Endothelial cell of umbilical vein (primary cell): Measurements from ENCODE around the gene FGA. TPM values are rescaled to one million over a fixed set of nuclear protein-coding genes. Genes with fewer than 3 reads are reported as not detected.

Experiments used
- BruUV-seq: library from RNA; stranded (reverse); fragments of 400-500 nt; replicated peaks from 2 replicates; lab custom pipeline; 2021; lab: Mats Ljungman, UMichigan
- CTCF ChIA-PET: fragments of 300-600, 350-600 bp; sonication (Branson Sonifier 250); formaldehyde crosslinking; loops from one replicate; lab custom pipeline; 2021; ENCODE audit warnings: antibody characterized with exemption, inconsistent platforms; lab: Charles Lee
- POLR2A ChIA-PET: fragments of 300-600, 350-600 bp; sonication (Branson Sonifier 250); formaldehyde crosslinking; loops from one replicate; lab custom pipeline; 2021; ENCODE audit warnings: antibody characterized with exemption, inconsistent platforms; lab: Charles Lee
- DNase-seq: peaks from one replicate; pipeline ENCODE4 v3.0.0-alpha.2; 2011; ENCODE audit warnings: low read depth, low spot score
- FAIRE-seq: peaks from 2 replicates; lab custom pipeline; 2011; peaks lifted over from hg19 to GRCh38; lab: Jason Lieb, UNC
- H2AFZ ChIP-seq: 2 replicates; pipeline ENCODE4 v1.6.0; 2012; ENCODE audit warnings: low read depth, low read length, control low read depth, inconsistent platforms
- H3K27ac ChIP-seq: 2 replicates; pipeline ENCODE4 v1.5.1; 2011; ENCODE audit warnings: low read depth, mild to moderate bottlenecking, control low read depth, low read length, moderate library complexity; ENCODE audit not compliant: insufficient read depth
- H3K27me3 ChIP-seq, 2 experiments: 2 replicates each; pipeline versions ENCODE4 v1.6.0 to v1.6.1; 2011; ENCODE audit warnings: low read length in 2 of 2, mixed read lengths in 1 of 2; ENCODE audit not compliant: control insufficient read depth in 2 of 2, insufficient read depth in 2 of 2
- H3K36me3 ChIP-seq, 2 experiments: 2 replicates in 1 of 2; 3 replicates in 1 of 2; pipeline ENCODE4 v1.5.1; 2011; ENCODE audit warnings: low read length in 2 of 2, mild to moderate bottlenecking in 1 of 2, moderate library complexity in 1 of 2; ENCODE audit not compliant: control insufficient read depth in 2 of 2, insufficient read depth in 2 of 2; ENCODE audit errors: extremely low read depth in 1 of 2
- H3K4me1 ChIP-seq: 3 replicates; pipeline ENCODE4 v1.5.1; 2011; ENCODE audit warnings: mild to moderate bottlenecking, low read length; ENCODE audit not compliant: control insufficient read depth, insufficient read depth; ENCODE audit errors: extremely low read depth
- H3K4me2 ChIP-seq: 2 replicates; pipeline ENCODE4 v1.6.1; 2011; ENCODE audit warnings: low read length, control low read depth, mixed read lengths; ENCODE audit not compliant: insufficient read depth
- H3K4me3 ChIP-seq, 3 experiments: fragments of 200-600 bp in 1 of 3; sonication (generic), shearing (Covaris generic) in 1 of 3; replicated peaks in 1 of 3; 2 replicates each; pipeline ENCODE4 v1.5.1; 2011 to 2016; ENCODE audit warnings: control low read depth in 3 of 3, low read length in 3 of 3, mild to moderate bottlenecking in 2 of 3, inconsistent platforms in 1 of 3, low read depth in 1 of 3, moderate library complexity in 1 of 3; ENCODE audit not compliant: insufficient read depth in 1 of 3
- H3K79me2 ChIP-seq: 2 replicates; pipeline ENCODE4 v1.6.0; 2012; ENCODE audit warnings: low read length, inconsistent platforms; ENCODE audit not compliant: control insufficient read depth, insufficient read depth
- H3K9ac ChIP-seq: replicated peaks from 2 replicates; pipeline ENCODE3; 2011; ENCODE audit warnings: low read length, control low read depth; ENCODE audit not compliant: insufficient read depth; ENCODE audit errors: extremely low read depth
- H3K9me1 ChIP-seq: replicated peaks from 3 replicates; pipeline ENCODE4 v1.6.0; 2011; ENCODE audit warnings: mild to moderate bottlenecking, low read length; ENCODE audit not compliant: control insufficient read depth, insufficient read depth; ENCODE audit errors: extremely low read depth
- H3K9me3 ChIP-seq: replicated peaks from 2 replicates; pipeline ENCODE4 v1.5.1; 2012; ENCODE audit warnings: low read length, inconsistent platforms; ENCODE audit not compliant: control insufficient read depth, insufficient read depth
- H4K20me1 ChIP-seq: replicated peaks from 2 replicates; pipeline ENCODE3; 2011; ENCODE audit warnings: mild to moderate bottlenecking, low read length; ENCODE audit not compliant: control insufficient read depth, insufficient read depth; ENCODE audit errors: extremely low read depth
- CTCF ChIP-seq, 2 donors: IDR thresholded peaks; 1 replicate in 1 of 2; 2 replicates in 1 of 2; pipeline ENCODE4 v1.5.1; 2011; ENCODE audit warnings: low read length in 2 of 2, mild to moderate bottlenecking in 2 of 2, moderate library complexity in 2 of 2, control low read depth in 1 of 2, inconsistent platforms in 1 of 2, low read depth in 1 of 2; ENCODE audit not compliant: insufficient read depth in 1 of 2; ENCODE audit errors: extremely low read depth in 1 of 2
- EZH2 ChIP-seq: IDR thresholded peaks from 2 replicates; pipeline ENCODE4 v1.6.1; 2012; ENCODE audit warnings: borderline replicate concordance, low read depth, mild to moderate bottlenecking, moderate library complexity, low read length, inconsistent platforms; ENCODE audit not compliant: severe bottlenecking
- FOS ChIP-seq: IDR thresholded peaks from 2 replicates; pipeline ENCODE4 v1.6.1; 2011; ENCODE audit warnings: mild to moderate bottlenecking, low read length, moderate library complexity, borderline replicate concordance; ENCODE audit not compliant: insufficient read depth
- GATA2 ChIP-seq: IDR thresholded peaks from 2 replicates; pipeline ENCODE4 v1.7.0; 2011; ENCODE audit warnings: low read depth, mild to moderate bottlenecking, moderate library complexity, mixed read lengths, low read length; ENCODE audit not compliant: insufficient read length, insufficient read depth
- JUN ChIP-seq: IDR thresholded peaks from 2 replicates; pipeline ENCODE4 v1.6.1; 2011; ENCODE audit warnings: borderline replicate concordance, low read depth; ENCODE audit not compliant: insufficient read length, insufficient read depth
- MAX ChIP-seq: IDR thresholded peaks from 2 replicates; pipeline ENCODE4 v1.6.1; 2011; ENCODE audit not compliant: insufficient read depth, insufficient read length
- MYC ChIP-seq: IDR thresholded peaks from one replicate; pipeline ENCODE4 v1.6.1; 2011; ENCODE audit warnings: mild to moderate bottlenecking, low read depth, low read length
- POLR2AphosphoS5 ChIP-seq: IDR thresholded peaks from 2 replicates; pipeline ENCODE4 v1.6.1; 2012; ENCODE audit warnings: low read depth, mild to moderate bottlenecking, control low read depth, low read length, moderate library complexity; ENCODE audit not compliant: insufficient read depth
- dilution Hi-C: fragments of 300-500 bp; cut with MboI; formaldehyde crosslinking; loops from one replicate; pipeline ENCODE4 v1.15.0; 2019; ENCODE audit warnings: low sequenced_read_pairs; ENCODE audit not compliant: extremely low pct_ligation_motif_present
- intact Hi-C: fragments of 100-400 bp; cut with micrococcal nuclease; formaldehyde crosslinking; loops from one replicate; pipeline ENCODE4 v1.10.0; 2022
- polyA plus RNA-seq, 4 experiments: library from polyadenylated mRNA; depleted of rRNA in 3 of 4; stranded (reverse) in 3 of 4; unstranded in 1 of 4; fragments of >200 nt; gene quantifications; 2 replicates each; pipeline versions ENCODE4 v1.2.1 to v1.2.3, GENCODE V29; 2011 to 2012; ENCODE audit warnings: missing spikeins in 1 of 4
- total RNA-seq: library from RNA; stranded (reverse); gene quantifications from 2 replicates; pipeline ENCODE4 v1.2.3, GENCODE V29; 2021

FGA gene
- total and polyA plus RNA-seq, 2 donors (not counting 3 experiments of a cell fraction or from before 2014, with no cell fraction given): not detected

GRCh38 chr4:154618708-154619315, 28.3 kb upstream of the FGA start:
- ChIA-PET CTCF (interaction anchor here (0.6 to 5.2 kb wide), 37 partner anchors 10 to 833 kb away, joined by 3 to 112 read pairs (median 4); partner anchors contain the start of genes FGA, FGB, LRAT and PLRG1), POLR2A (no interaction called here)
- FAIRE-seq (peak; percentile 48), DNase-seq (peak; percentile 52)
- intact Hi-C loops: loop anchor here (1.0 to 5.0 kb wide), 2 partner anchors 67 to 832 kb away; partner anchors contain the start of gene SFRP2
- Histone ChIP-seq H3K36me3 (no peaks in the 10 kb centered on the region), H3K9me3 (no peaks in the 10 kb centered on the region), H3K4me2 (no peak overlapping the region), H3K79me2 (no peaks in the 10 kb centered on the region), H3K27me3 (peaks cover 0 to 4% of the 10 kb centered on the region in 2 experiments), H3K4me3 (no peak overlapping the region), H4K20me1 (no peaks in the 10 kb centered on the region), H3K27ac (no peak overlapping the region), H3K9ac (no peak overlapping the region), H3K4me1 (no peaks in the 10 kb centered on the region), H3K9me1 (no peaks in the 10 kb centered on the region), H2AFZ (no peak overlapping the region)
- BruUV-seq: no TSS peak
- TF ChIP-seq EZH2 (no peak), CTCF (IDR thresholded peaks at IDR 0.05; ENCODE audit: extremely low read depth in 1 of 2, insufficient read depth in 1 of 2, low read depth in 1 of 2, low read length in 2 of 2) (peak; percentile 58 to 64), FOS (no peak)
- dilution Hi-C loops: no loop called here

- H3K79me2 ChIP-seq: no peaks in the 10 kb centered on the region
- peaks cover 0 to 4% of the 10 kb centered on the region in 2 experiments for H3K27me3 ChIP-seq
- POLR2A ChIA-PET: no interaction called here
- H3K27ac ChIP-seq: no peak overlapping the region
- H3K4me2 ChIP-seq: no peak overlapping the region
- dilution Hi-C loops: no loop called here
- no TSS peak for BruUV-seq
- H3K9ac ChIP-seq: no peak overlapping the region
- DNase-seq (no peak), FAIRE-seq (no peak)
- no peak overlapping the region for H2AFZ ChIP-seq
- intact Hi-C loops: loop anchor here (1.0 to 5.0 kb wide), 2 partner anchors 66 to 831 kb away; partner anchors contain the start of gene SFRP2
- H3K4me1 ChIP-seq: no peaks in the 10 kb centered on the region
- TF ChIP-seq CTCF (IDR thresholded peaks at IDR 0.05; ENCODE audit: extremely low read depth in 1 of 2, insufficient read depth in 1 of 2, low read depth in 1 of 2, low read length in 2 of 2) (no peak), JUN (no peak), EZH2 (no peak), POLR2AphosphoS5 (no peak), GATA2 (no peak), MAX (no peak), FOS (no peak), MYC (no peak)
- no peaks in the 10 kb centered on the region for H3K9me3 ChIP-seq
- H3K4me3 ChIP-seq: no peak overlapping the region
- no peaks in the 10 kb centered on the region for H4K20me1 ChIP-seq
- CTCF ChIA-PET: interaction anchor here (0.6 to 5.2 kb wide), 9 partner anchors 15 to 67 kb away, joined by 3 to 112 read pairs (median 10); partner anchors contain the start of genes FGB and PLRG1
- H3K36me3 ChIP-seq: no peaks in the 10 kb centered on the region
- no peaks in the 10 kb centered on the region for H3K9me1 ChIP-seq
Measured at GRCh38 chr4:154617820-154618317, 27.3 kb upstream of the FGA start.
